Measurements from ENCODE around the gene NME4. TPM values are rescaled to one million over a fixed set of nuclear protein-coding genes. Genes with fewer than 3 reads are reported as not detected.
"Not testable (repeated sequence)": the region's sequence is repeated elsewhere in the genome, so short reads cannot be mapped to it uniquely, and the experiment has no call there.

The NME4 gene
- total RNA-seq = 97.2 and 126 TPM in 2 replicates

- Histone ChIP-seq H3K36me3 (ENCODE audit: control insufficient read depth, insufficient read depth, low read length) (no peaks in the 10 kb centered on the region), H3K27me3 (ENCODE audit: control insufficient read depth, insufficient read depth, low read length) (no peaks in the 10 kb centered on the region), H3K4me3 (ENCODE audit: low read depth, low read length) (peak within 1 kb of the TSS; percentile 46)
- TF ChIP-seq, protein P1, sequence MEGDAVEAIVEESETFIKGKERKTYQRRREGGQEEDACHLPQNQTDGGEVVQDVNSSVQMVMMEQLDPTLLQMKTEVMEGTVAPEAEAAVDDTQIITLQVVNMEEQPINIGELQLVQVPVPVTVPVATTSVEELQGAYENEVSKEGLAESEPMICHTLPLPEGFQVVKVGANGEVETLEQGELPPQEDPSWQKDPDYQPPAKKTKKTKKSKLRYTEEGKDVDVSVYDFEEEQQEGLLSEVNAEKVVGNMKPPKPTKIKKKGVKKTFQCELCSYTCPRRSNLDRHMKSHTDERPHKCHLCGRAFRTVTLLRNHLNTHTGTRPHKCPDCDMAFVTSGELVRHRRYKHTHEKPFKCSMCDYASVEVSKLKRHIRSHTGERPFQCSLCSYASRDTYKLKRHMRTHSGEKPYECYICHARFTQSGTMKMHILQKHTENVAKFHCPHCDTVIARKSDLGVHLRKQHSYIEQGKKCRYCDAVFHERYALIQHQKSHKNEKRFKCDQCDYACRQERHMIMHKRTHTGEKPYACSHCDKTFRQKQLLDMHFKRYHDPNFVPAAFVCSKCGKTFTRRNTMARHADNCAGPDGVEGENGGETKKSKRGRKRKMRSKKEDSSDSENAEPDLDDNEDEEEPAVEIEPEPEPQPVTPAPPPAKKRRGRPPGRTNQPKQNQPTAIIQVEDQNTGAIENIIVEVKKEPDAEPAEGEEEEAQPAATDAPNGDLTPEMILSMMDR (IDR thresholded peaks at IDR 0.05; ENCODE audit: insufficient read depth, low read length, poor library complexity, severe bottlenecking) = no peak
- no peak for DNase-seq (ENCODE audit: low read depth)
Observed at GRCh38 chr16:397135-397661, at the start of gene NME4. Gene NME4, plus strand, starts transcription at chr16:397199. Its CDS starts 24 bp downstream, at chr16:397223.

GRCh38 chr16:347203-347602, 49.8 kb upstream of the NME4 start:
- no peak overlapping the region for H3K4me3 ChIP-seq (ENCODE audit: low read depth, low read length)
- DNase-seq (ENCODE audit: low read depth) = no peak
- TF ChIP-seq, protein P1 (IDR thresholded peaks at IDR 0.05; ENCODE audit: insufficient read depth, low read length, poor library complexity, severe bottlenecking) = no peak
- no peaks in the 10 kb centered on the region for H3K36me3 ChIP-seq (ENCODE audit: control insufficient read depth, insufficient read depth, low read length)
- no peaks in the 10 kb centered on the region for H3K27me3 ChIP-seq (ENCODE audit: control insufficient read depth, insufficient read depth, low read length)

DNA sequence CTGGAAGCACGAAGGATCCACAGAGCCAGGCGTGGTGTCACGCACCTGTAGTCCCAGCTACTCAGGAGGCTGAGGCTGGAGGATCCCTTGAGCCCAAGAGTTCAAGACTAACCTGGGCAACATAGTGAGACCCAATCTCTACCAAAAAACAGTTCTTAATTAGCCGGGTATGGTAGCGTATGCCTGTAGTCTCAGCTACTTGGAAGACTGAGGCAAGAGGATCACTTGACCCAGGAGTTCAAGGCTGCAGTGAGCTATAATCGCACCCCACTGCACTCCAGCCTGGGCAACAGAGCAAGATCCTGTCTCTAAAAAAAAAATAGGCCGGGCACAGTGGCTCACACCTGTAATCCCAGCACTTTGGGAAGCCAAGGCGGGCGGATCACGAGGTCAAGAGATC, 48.5 kb upstream of the NME4 start:
- not testable (repeated sequence) for H3K4me3 ChIP-seq (ENCODE audit: low read depth, low read length); H3K27me3 ChIP-seq (ENCODE audit: control insufficient read depth, insufficient read depth, low read length); H3K36me3 ChIP-seq (ENCODE audit: control insufficient read depth, insufficient read depth, low read length); DNase-seq (ENCODE audit: low read depth)

DNA sequence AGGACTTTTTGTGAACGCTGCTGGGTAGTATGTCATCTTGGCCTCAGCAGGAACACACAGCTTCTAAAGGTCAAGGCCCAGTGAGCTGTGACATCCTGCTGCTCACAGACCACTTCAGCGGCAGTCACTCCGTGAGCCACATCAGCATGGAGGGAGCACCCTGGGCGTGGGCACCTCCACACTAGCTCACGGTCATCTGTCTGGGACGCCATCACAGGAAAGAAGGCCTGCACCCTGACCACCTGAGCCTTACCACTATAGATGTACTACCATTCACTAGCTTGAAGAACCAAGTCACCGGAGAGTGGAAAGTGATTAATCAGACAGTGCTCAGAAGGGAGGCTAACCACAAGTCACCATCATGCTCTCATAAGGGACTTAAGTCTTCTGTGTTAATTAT, 47.8 kb upstream of the NME4 start:
- Histone ChIP-seq H3K27me3 (ENCODE audit: control insufficient read depth, insufficient read depth, low read length) (no peaks in the 10 kb centered on the region), H3K4me3 (ENCODE audit: low read depth, low read length) (no peak overlapping the region), H3K36me3 (ENCODE audit: control insufficient read depth, insufficient read depth, low read length) (no peaks in the 10 kb centered on the region)
- DNase-seq (ENCODE audit: low read depth) = no peak
- TF ChIP-seq, protein P1 (IDR thresholded peaks at IDR 0.05; ENCODE audit: insufficient read depth, low read length, poor library complexity, severe bottlenecking) = no peak

- Histone ChIP-seq H3K4me3 (ENCODE audit: low read depth, low read length) (no peak overlapping the region), H3K27me3 (ENCODE audit: control insufficient read depth, insufficient read depth, low read length) (no peaks in the 10 kb centered on the region), H3K36me3 (ENCODE audit: control insufficient read depth, insufficient read depth, low read length) (no peaks in the 10 kb centered on the region)
- no peak for DNase-seq (ENCODE audit: low read depth)
- TF ChIP-seq, protein P1 (IDR thresholded peaks at IDR 0.05; ENCODE audit: insufficient read depth, low read length, poor library complexity, severe bottlenecking) = no peak
Observed at GRCh38 chr16:350203-350602, 46.8 kb upstream of the NME4 start.

GRCh38 chr16:351804-352520, 45.0 kb upstream of the NME4 start:
- TF ChIP-seq, protein P1 (IDR thresholded peaks at IDR 0.05; ENCODE audit: insufficient read depth, low read length, poor library complexity, severe bottlenecking) = no peak
- no peaks in the 10 kb centered on the region for H3K27me3 ChIP-seq (ENCODE audit: control insufficient read depth, insufficient read depth, low read length)
- DNase-seq (ENCODE audit: low read depth) = no peak
- H3K36me3 ChIP-seq (ENCODE audit: control insufficient read depth, insufficient read depth, low read length) = no peaks in the 10 kb centered on the region
- H3K4me3 ChIP-seq (ENCODE audit: low read depth, low read length) = peak overlapping the region; percentile 66
